Measurements from ENCODE around the gene ATP2B3.

DNA sequence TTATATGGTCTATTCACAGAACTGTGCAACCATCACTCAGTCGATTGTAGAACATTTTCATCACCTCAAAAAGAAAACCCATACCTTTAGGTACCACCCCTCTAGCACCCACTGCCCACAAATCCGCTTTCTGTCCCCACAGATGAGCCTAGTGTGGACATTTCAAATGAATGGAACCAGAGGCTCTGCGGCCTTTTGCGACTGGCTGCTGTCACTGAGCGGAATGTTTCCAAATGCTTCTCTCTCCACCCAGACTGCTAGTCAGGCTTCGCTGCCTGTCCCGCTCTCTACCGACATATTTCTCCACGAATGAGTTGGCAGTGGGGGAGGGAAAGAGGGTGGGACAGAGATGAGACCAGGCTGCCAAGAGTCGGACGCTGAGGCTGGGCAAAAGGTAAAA, 24.4 kb upstream of the ATP2B3 start:
- TF ChIP-seq YY1 (IDR thresholded peaks at IDR 0.05; ENCODE audit: insufficient read depth, insufficient read length) (no peak), SUZ12 (IDR thresholded peaks at IDR 0.05; ENCODE audit: extremely low read depth, insufficient read depth, insufficient read length) (no peak)

Measured in NT2/D1 (cell line).